ACHN (cell line): Measurements from ENCODE around the gene HOXB1.
"Not testable (repeated sequence)": the region's sequence is repeated elsewhere in the genome, so short reads cannot be mapped to it uniquely, and the experiment has no call there.

Experiments
- DNase-seq: peaks from one replicate; pipeline ENCODE4 v3.0.0-alpha.2; 2015
- in situ Hi-C: cut with HindIII; loops from 2 replicates; pipeline ENCODE4 v1.10.0; 2017; ENCODE audit warnings: low sequenced_read_pairs, low pct_ligation_motif_present, low pct_unique_long_range_greater_than_20kb

The HOXB1 gene

GRCh38 chr17:48546137-48546923, 15.5 kb upstream of the HOXB1 start:
- no peak for DNase-seq
- in situ Hi-C loops, result no loop called here

GRCh38 chr17:48545539-48545938, 14.7 kb upstream of the HOXB1 start:
- DNase-seq, result no peak
- in situ Hi-C loops, result no loop called here

GRCh38 chr17:48545022-48545375, 14.2 kb upstream of the HOXB1 start, which contains the start of gene HOXB2:
Gene HOXB2 (minus strand): TSS chr17:48545109. CDS start chr17:48544911, 198 bp downstream.
- in situ Hi-C loops, result no loop called here
- no peak for DNase-seq

GRCh38 chr17:48544349-48545021, 13.7 kb upstream of the HOXB1 start:
- DNase-seq, result peak; percentile 80
- in situ Hi-C loops, result no loop called here

- in situ Hi-C loops, result no loop called here
- no peak for DNase-seq
These were observed 13.1 kb upstream of the HOXB1 start for GRCh38 chr17:48543854-48544348.

GRCh38 chr17:48543107-48543853, 12.5 kb upstream of the HOXB1 start:
- in situ Hi-C loops, result no loop called here
- DNase-seq, result peak; percentile 61

- in situ Hi-C loops, result no loop called here
- DNase-seq, result no peak
These were observed 11.9 kb upstream of the HOXB1 start for GRCh38 chr17:48542698-48543106.

- in situ Hi-C loops, result no loop called here
- DNase-seq, result peak; percentile 49
These were observed 11.4 kb upstream of the HOXB1 start for GRCh38 chr17:48542114-48542656.

- DNase-seq, result peak; percentile 69
- in situ Hi-C loops, result no loop called here
These were observed 10.8 kb upstream of the HOXB1 start for GRCh38 chr17:48541577-48542113.

GRCh38 chr17:48541036-48541576, 10.3 kb upstream of the HOXB1 start:
- no peak for DNase-seq
- in situ Hi-C loops, result no loop called here

- in situ Hi-C loops, result no loop called here
- no peak for DNase-seq
These were observed 9.4 kb upstream of the HOXB1 start for GRCh38 chr17:48540213-48540612.

- in situ Hi-C loops, result no loop called here
- DNase-seq, result peak; percentile 73
These were observed 8.4 kb upstream of the HOXB1 start for GRCh38 chr17:48539177-48539576.

- in situ Hi-C loops, result no loop called here
These were observed 6.5 kb upstream of the HOXB1 start for GRCh38 chr17:48537316-48537715.

GRCh38 chr17:48535793-48536559, 5.2 kb upstream of the HOXB1 start:
- in situ Hi-C loops, DNase-seq: not testable (repeated sequence)

More at GRCh38 chr17:48537316-48537715, 6.5 kb upstream of the HOXB1 start:
- no peak for DNase-seq

- DNase-seq, result no peak
- in situ Hi-C loops, result no loop called here
These were observed 1.4 kb upstream of the HOXB1 start for GRCh38 chr17:48532261-48532660.

GRCh38 chr17:48530208-48530886, 464 bp downstream of the HOXB1 start:
- in situ Hi-C loops, result no loop called here
- DNase-seq, result no peak

GRCh38 chr17:48529683-48530009, 1.2 kb downstream of the HOXB1 start:
- in situ Hi-C loops, result no loop called here
- DNase-seq, result no peak
